Mesenchymal stem cell (in vitro differentiated cells and primary cell): ENCODE results near the gene UBTD1.

Experiments used
- DNase-seq: peaks from one replicate; pipeline ENCODE4 v3.0.0-alpha.2; 2013
- H2AFZ ChIP-seq: one replicate; pipeline ENCODE4 v1.6.1; 2013; ENCODE audit warnings: low read depth, mild to moderate bottlenecking, control low read depth, inconsistent platforms, low read length, moderate library complexity
- H2AK5ac ChIP-seq: 2 replicates; pipeline ENCODE4 v1.6.1; 2013; ENCODE audit warnings: low read length, moderate library complexity, mild to moderate bottlenecking, inconsistent platforms; ENCODE audit not compliant: severe bottlenecking
- H2BK120ac ChIP-seq: one replicate; pipeline ENCODE4 v1.6.1; 2013; ENCODE audit warnings: low read depth, mild to moderate bottlenecking, inconsistent platforms, low read length, moderate library complexity
- H2BK12ac ChIP-seq, 2 experiments: one replicate each; pipeline ENCODE4 v1.6.1; 2013; ENCODE audit warnings: inconsistent platforms in 2 of 2, low read length in 2 of 2, mild to moderate bottlenecking in 2 of 2, moderate library complexity in 2 of 2, control low read depth in 1 of 2
- H2BK15ac ChIP-seq: one replicate; pipeline ENCODE4 v1.6.1; 2013; ENCODE audit warnings: mild to moderate bottlenecking, low read depth, inconsistent platforms; ENCODE audit not compliant: poor library complexity, severe bottlenecking
- H2BK5ac ChIP-seq: 2 replicates; pipeline ENCODE4 v1.6.1; 2013; ENCODE audit warnings: low read depth, mild to moderate bottlenecking, low read length, control low read depth, inconsistent platforms; ENCODE audit not compliant: poor library complexity, severe bottlenecking
- H3K14ac ChIP-seq, 2 experiments: one replicate each; pipeline ENCODE4 v1.6.1; 2013; ENCODE audit warnings: inconsistent platforms in 2 of 2, low read length in 2 of 2, control low read depth in 1 of 2, mild to moderate bottlenecking in 1 of 2, moderate library complexity in 1 of 2
- H3K18ac ChIP-seq, 2 experiments: one replicate each; pipeline ENCODE4 v1.6.1; 2013; ENCODE audit warnings: inconsistent platforms in 2 of 2, low read length in 2 of 2, control low read depth in 1 of 2, low read depth in 1 of 2, mild to moderate bottlenecking in 1 of 2
- H3K23ac ChIP-seq, 2 experiments: one replicate each; pipeline ENCODE4 v1.6.1; 2013; ENCODE audit warnings: inconsistent platforms in 2 of 2, low read length in 2 of 2, mild to moderate bottlenecking in 2 of 2, moderate library complexity in 2 of 2, control low read depth in 1 of 2
- H3K27ac ChIP-seq: 2 replicates; pipeline ENCODE4 v1.5.1; 2013; ENCODE audit warnings: mild to moderate bottlenecking, moderate library complexity, low read length, control low read depth, inconsistent platforms; ENCODE audit not compliant: poor library complexity, severe bottlenecking
- H3K27me3 ChIP-seq, 2 experiments: 2 replicates each; pipeline versions ENCODE4 v1.6.1 to v1.7.0; 2013; ENCODE audit warnings: low read length in 2 of 2, mild to moderate bottlenecking in 2 of 2, moderate library complexity in 2 of 2, control low read depth in 1 of 2, inconsistent platforms in 1 of 2; ENCODE audit not compliant: control insufficient read depth in 1 of 2, insufficient read depth in 1 of 2
- H3K36me3 ChIP-seq, 2 experiments: 2 replicates each; pipeline versions ENCODE4 v1.6.1 to v1.7.0; 2013; ENCODE audit warnings: low read length in 2 of 2, control low read depth in 1 of 2, inconsistent platforms in 1 of 2, low read depth in 1 of 2, mild to moderate bottlenecking in 1 of 2; ENCODE audit not compliant: insufficient read depth in 2 of 2, control insufficient read depth in 1 of 2
- H3K4ac ChIP-seq, 2 experiments: one replicate each; pipeline ENCODE4 v1.6.1; 2013; ENCODE audit warnings: inconsistent platforms in 2 of 2, low read length in 2 of 2, mild to moderate bottlenecking in 2 of 2, moderate library complexity in 2 of 2, control low read depth in 1 of 2, low read depth in 1 of 2
- H3K4me1 ChIP-seq: 2 replicates; pipeline ENCODE4 v1.6.1; 2013; ENCODE audit warnings: low read depth, low read length, control low read depth; ENCODE audit not compliant: control insufficient read depth, insufficient read depth
- H3K4me2 ChIP-seq: 2 replicates; pipeline ENCODE4 v1.6.1; 2013; ENCODE audit warnings: low read length, mild to moderate bottlenecking, inconsistent platforms; ENCODE audit not compliant: poor library complexity, severe bottlenecking
- H3K4me3 ChIP-seq, 2 experiments: 2 replicates each; pipeline versions ENCODE4 v1.5.1 to v1.7.0; 2013; ENCODE audit warnings: low read length in 2 of 2, mild to moderate bottlenecking in 2 of 2, control low read depth in 1 of 2, low read depth in 1 of 2; ENCODE audit not compliant: insufficient read depth in 1 of 2
- H3K79me1 ChIP-seq: replicated peaks from 2 replicates; pipeline ENCODE4 v1.6.1; 2013; ENCODE audit warnings: mild to moderate bottlenecking, control low read depth, low read length, inconsistent platforms; ENCODE audit not compliant: poor library complexity, severe bottlenecking
- H3K9ac ChIP-seq: 2 replicates; pipeline ENCODE4 v1.7.0; 2013; ENCODE audit warnings: mild to moderate bottlenecking, low read length, moderate library complexity
- H3K9me3 ChIP-seq: 2 replicates; pipeline ENCODE4 v1.7.0; 2013; ENCODE audit warnings: mild to moderate bottlenecking, low read length; ENCODE audit not compliant: control insufficient read depth
- H4K8ac ChIP-seq: one replicate; pipeline ENCODE4 v1.6.1; 2013; ENCODE audit warnings: inconsistent platforms, mild to moderate bottlenecking, low read length, moderate library complexity
- H4K91ac ChIP-seq: one replicate; pipeline ENCODE4 v1.6.1; 2013; ENCODE audit warnings: mild to moderate bottlenecking, low read length, inconsistent platforms
- WGBS: methylation state at CpG from one replicate; pipeline ENCODE4 v1.1.7; 2013; ENCODE audit warnings: mixed read lengths; 5-methylcytosine and 5-hydroxymethylcytosine counted together

Gene UBTD1

DNA sequence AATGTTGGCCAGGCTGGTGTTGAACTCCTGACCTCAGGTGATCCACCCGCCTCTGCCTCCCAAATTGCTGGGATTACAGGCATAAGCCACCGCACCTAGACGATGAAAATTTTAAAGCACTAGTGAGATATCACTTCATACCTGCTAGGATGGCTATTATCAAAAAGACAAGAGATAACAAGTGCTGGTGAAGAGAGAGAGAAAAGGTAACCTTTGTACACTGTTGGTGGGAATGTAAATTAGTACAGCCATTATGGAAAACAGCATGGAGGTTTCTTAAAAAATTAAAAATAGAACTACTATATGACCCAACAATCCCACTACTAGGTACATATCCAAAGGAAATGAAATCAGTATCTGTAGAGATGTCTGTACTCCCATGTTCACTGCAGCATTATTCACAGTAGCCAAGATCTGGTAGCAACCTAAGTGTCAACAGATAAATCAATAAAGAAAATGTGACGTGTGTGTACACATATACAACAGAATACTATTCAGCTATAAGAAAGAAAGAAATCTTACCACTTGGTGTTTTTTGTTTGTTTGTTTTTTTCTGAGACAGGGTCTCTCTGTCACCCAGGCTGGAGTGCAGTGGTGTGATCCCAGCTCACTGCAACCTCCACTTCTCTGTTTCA lies 13.0 kb upstream of the UBTD1 start:
- H3K9me3 ChIP-seq: no peaks in the 10 kb centered on the region
- WGBS: 100% methylated on average over 1 of the region's 4 CpGs
- peaks cover 6% of the 10 kb centered on the region for H3K4me1 ChIP-seq
- no peak for DNase-seq
- H3K27ac ChIP-seq: no peak overlapping the region
- no peak overlapping the region for H2BK12ac ChIP-seq
- H2BK5ac ChIP-seq: no peak overlapping the region
- H2AFZ ChIP-seq: no peak overlapping the region
- H3K4ac ChIP-seq: no peak overlapping the region
- H2BK15ac ChIP-seq: no peak overlapping the region
- no peak overlapping the region for H2BK120ac ChIP-seq
- no peak overlapping the region for H3K23ac ChIP-seq
- H3K14ac ChIP-seq: no peak overlapping the region
- no peak overlapping the region for H3K4me3 ChIP-seq
- H3K18ac ChIP-seq: no peak overlapping the region
- H3K36me3 ChIP-seq: peaks cover 15 to 27% of the 10 kb centered on the region in 2 experiments
- no peak overlapping the region for H3K4me2 ChIP-seq
- H3K79me1 ChIP-seq: peaks cover 13% of the 10 kb centered on the region
- H4K8ac ChIP-seq: no peak overlapping the region
- no peaks in the 10 kb centered on the region for H3K27me3 ChIP-seq
- no peak overlapping the region for H4K91ac ChIP-seq
- no peak overlapping the region for H3K9ac ChIP-seq
- H2AK5ac ChIP-seq: no peak overlapping the region

DNA sequence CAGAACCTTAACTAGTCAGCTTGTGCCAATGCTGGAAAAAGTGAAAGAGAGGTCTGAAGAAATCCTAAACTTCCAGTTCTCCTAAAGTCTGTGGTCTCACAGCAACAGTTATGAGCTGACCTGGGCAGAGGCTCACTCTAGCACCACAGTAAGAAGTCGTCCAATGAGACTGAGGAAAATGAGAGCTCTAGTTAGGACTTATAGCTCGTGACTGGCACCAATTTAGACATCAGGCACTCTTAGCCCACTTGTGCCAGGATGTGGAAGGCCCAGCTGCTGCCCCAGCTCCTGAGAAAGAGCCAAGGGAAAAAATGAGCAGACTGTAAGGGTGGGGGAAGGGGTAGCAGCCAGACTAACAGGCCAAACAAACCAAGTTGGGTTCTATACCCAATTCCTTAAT lies 8.1 kb upstream of the UBTD1 start:
- no peak overlapping the region for H2AK5ac ChIP-seq
- no peak overlapping the region for H2AFZ ChIP-seq
- H3K27ac ChIP-seq: no peak overlapping the region
- no peaks in the 10 kb centered on the region for H3K27me3 ChIP-seq
- H4K8ac ChIP-seq: no peak overlapping the region
- H2BK5ac ChIP-seq: no peak overlapping the region
- H3K36me3 ChIP-seq: peaks cover 5 to 10% of the 10 kb centered on the region in 2 experiments
- no peak overlapping the region for H3K23ac ChIP-seq
- no peak overlapping the region for H3K4ac ChIP-seq
- 88% methylated on average over 2 of the region's 2 CpGs for WGBS
- no peaks in the 10 kb centered on the region for H3K9me3 ChIP-seq
- H3K4me2 ChIP-seq: no peak overlapping the region
- H3K4me1 ChIP-seq: peaks cover 17% of the 10 kb centered on the region
- H2BK12ac ChIP-seq: no peak overlapping the region
- H3K79me1 ChIP-seq: no peaks in the 10 kb centered on the region
- no peak overlapping the region for H2BK120ac ChIP-seq
- no peak overlapping the region for H3K18ac ChIP-seq
- H4K91ac ChIP-seq: no peak overlapping the region
- H3K9ac ChIP-seq: peak overlapping the region; percentile 14
- DNase-seq: no peak
- no peak overlapping the region for H3K4me3 ChIP-seq
- H3K14ac ChIP-seq: no peak overlapping the region
- no peak overlapping the region for H2BK15ac ChIP-seq

DNA sequence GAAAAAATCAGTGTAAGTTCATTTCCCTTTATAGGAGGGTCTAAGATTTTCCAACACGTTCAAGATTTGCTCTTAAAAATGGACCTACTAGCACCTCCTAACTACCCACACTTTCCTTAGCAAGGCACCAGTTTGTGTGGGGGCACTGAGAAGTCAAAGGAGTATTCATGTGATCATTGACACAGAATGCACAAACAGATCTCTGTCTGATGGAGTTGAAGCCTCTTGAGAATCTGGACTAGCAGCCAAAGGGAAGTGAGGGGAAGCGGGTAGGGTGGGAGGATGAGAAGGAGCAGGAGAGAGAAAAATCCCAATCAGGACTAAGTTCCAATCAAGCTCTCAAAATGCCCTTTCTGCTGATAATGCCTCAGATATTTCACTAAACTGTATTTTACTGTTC lies 4.6 kb upstream of the UBTD1 start:
- Histone ChIP-seq H3K79me1 (no peaks in the 10 kb centered on the region), H3K9me3 (no peaks in the 10 kb centered on the region), H3K23ac (peak overlapping the region in 1 of 2 experiments; percentile 69), H2BK120ac (no peak overlapping the region), H3K9ac (peak overlapping the region; percentile 55), H2BK5ac (no peak overlapping the region), H3K4me3 (no peak overlapping the region), H2BK12ac (no peak overlapping the region), H3K14ac (no peak overlapping the region), H3K36me3 (peaks cover 5 to 9% of the 10 kb centered on the region in 2 experiments), H2BK15ac (no peak overlapping the region), H4K91ac (no peak overlapping the region), H2AK5ac (no peak overlapping the region), H3K18ac (no peak overlapping the region), H3K27ac (no peak overlapping the region), H3K4me2 (no peak overlapping the region), H3K4me1 (peaks cover 21% of the 10 kb centered on the region), H2AFZ (peak overlapping the region; percentile 14), H3K27me3 (no peaks in the 10 kb centered on the region), H3K4ac (no peak overlapping the region), H4K8ac (no peak overlapping the region)
- DNase-seq: no peak
- WGBS: 92% methylated on average over 2 of the region's 2 CpGs

DNA sequence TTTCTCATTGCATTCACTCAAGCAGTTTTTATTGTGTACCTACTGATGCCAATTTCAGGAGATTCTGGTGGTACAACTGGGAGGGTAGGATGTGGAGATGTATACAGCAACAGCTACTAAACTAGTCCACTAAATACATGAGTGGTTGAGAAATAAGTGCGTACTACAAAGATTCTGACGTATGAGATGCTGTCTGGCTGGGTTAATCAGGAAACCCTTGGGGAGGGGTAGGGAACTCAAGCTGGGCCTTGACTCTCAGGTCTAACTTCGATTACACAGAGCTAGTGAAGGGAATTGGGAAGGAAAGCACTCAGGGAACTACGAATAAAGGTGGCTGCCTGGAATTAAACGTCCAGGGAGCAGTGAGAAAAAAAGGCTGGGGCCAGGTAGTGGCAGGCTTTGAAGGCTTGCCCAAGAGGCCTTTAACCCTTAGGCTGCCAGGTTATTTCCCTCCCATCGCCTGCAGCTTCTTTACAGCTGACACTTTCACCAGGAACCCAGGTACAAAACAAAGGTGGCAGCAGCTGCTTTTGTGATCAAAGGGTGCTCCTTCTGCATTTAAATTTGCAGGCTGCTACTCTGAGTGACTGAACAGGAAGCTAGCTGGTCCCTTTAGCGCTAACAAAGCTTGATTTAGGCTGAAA lies 3.7 kb upstream of the UBTD1 start:
- peaks cover 5 to 9% of the 10 kb centered on the region in 2 experiments for H3K36me3 ChIP-seq
- H2BK120ac ChIP-seq: no peak overlapping the region
- H3K4ac ChIP-seq: no peak overlapping the region
- H3K14ac ChIP-seq: no peak overlapping the region
- no peak overlapping the region for H3K27ac ChIP-seq
- no peak overlapping the region for H3K4me3 ChIP-seq
- no peak overlapping the region for H3K23ac ChIP-seq
- H3K9me3 ChIP-seq: no peaks in the 10 kb centered on the region
- H3K9ac ChIP-seq: peak overlapping the region; percentile 55
- H2AFZ ChIP-seq: no peak overlapping the region
- H2AK5ac ChIP-seq: no peak overlapping the region
- no peak overlapping the region for H2BK15ac ChIP-seq
- peak; percentile 59 for DNase-seq
- H3K4me1 ChIP-seq: peaks cover 24% of the 10 kb centered on the region
- no peaks in the 10 kb centered on the region for H3K79me1 ChIP-seq
- H3K18ac ChIP-seq: no peak overlapping the region
- H4K8ac ChIP-seq: peak overlapping the region; percentile 24
- no peaks in the 10 kb centered on the region for H3K27me3 ChIP-seq
- no peak overlapping the region for H4K91ac ChIP-seq
- H2BK5ac ChIP-seq: no peak overlapping the region
- no peak overlapping the region for H3K4me2 ChIP-seq
- 54% methylated on average over 7 of the region's 7 CpGs for WGBS
- no peak overlapping the region for H2BK12ac ChIP-seq
